ENCODE measurements around the gene RYR2. TPM values are rescaled to one million over a fixed set of nuclear protein-coding genes. Genes with fewer than 3 reads are reported as not detected.

RYR2 gene
- total and polyA plus RNA-seq, 9 of the 15 experiments (the other 6 are each of a cell fraction or from before 2014, with no cell fraction given), result 0.03 to 0.42 (median 0.14) TPM

- Histone ChIP-seq H3K36me3 (ENCODE audit: control insufficient read depth, insufficient read depth, low read length) (no peaks in the 10 kb centered on the region), H3K9ac (ENCODE audit: insufficient read depth in 1 of 2, low read depth in 2 of 2, low read length in 2 of 2) (no peak overlapping the region), H3K79me2 (ENCODE audit: control insufficient read depth, insufficient read depth, low read length) (no peaks in the 10 kb centered on the region), H3K4me2 (ENCODE audit: insufficient read depth, low read length) (no peak overlapping the region), H2AFZ (ENCODE audit: low read depth, low read length) (no peak overlapping the region), H3K27ac (ENCODE audit: extremely low read depth, low read depth, low read length) (no peak overlapping the region), H3K9me3 (replicated peaks; ENCODE audit: control insufficient read depth, insufficient read depth, low read depth, low read length) (0 out of 2 replicates have a peak, but pooled peaks cover 3% of the 10 kb centered on the region), H3K27me3 (ENCODE audit: control insufficient read depth in 2 of 2, insufficient read depth in 2 of 2, low read length in 2 of 2) (no peaks in the 10 kb centered on the region), H3K9me1 (ENCODE audit: control insufficient read depth, insufficient read depth, low read length) (no peaks in the 10 kb centered on the region), H3K4me1 (replicated peaks in 1 of 2; ENCODE audit: control insufficient read depth in 2 of 2, insufficient read depth in 2 of 2, low read length in 2 of 2) (no peaks in the 10 kb centered on the region), H3K4me3 (no peak overlapping the region), H4K20me1 (replicated peaks; ENCODE audit: control insufficient read depth, insufficient read depth, low read length) (no peaks in the 10 kb centered on the region)
- intact Hi-C loops (cut with micrococcal nuclease), result no loop called here
- POLR2A ChIA-PET, result no interaction called here
- no TSS peak for BruUV-seq (replicated peaks)
- WGBS (ENCODE audit: insufficient coverage, low coverage, missing lambda C conversion rate), result 1% methylated on average over 7 of the region's 7 CpGs
- in situ Hi-C loops (cut with MboI), result no loop called here
- FAIRE-seq (no peak), DNase-seq (ENCODE audit: extremely low read depth in 1 of 4, low spot score in 3 of 4) (peak in 1 of 4 experiments; percentile 32), ATAC-seq (0 out of 3 replicates have a peak, but pooled peaks have one; percentile 31)
- CTCF ChIA-PET (ENCODE audit: low intra/inter-chr PET ratio), result no interaction called here
- TF ChIP-seq YY1 (IDR thresholded peaks at IDR 0.05; ENCODE audit: borderline replicate concordance in 1 of 3, control insufficient read depth in 1 of 3, extremely low read depth in 1 of 3, insufficient read depth in 3 of 3, insufficient read length in 1 of 3, insufficient replicate concordance in 2 of 3, low read depth in 1 of 3, low read length in 2 of 3) (peak in 1 of 3 experiments; percentile 12), ZNF512 (tag; IDR thresholded peaks at IDR 0.05) (peak; percentile 51; the same call in 1 of the 2 replicates), MAX (CRISPR knock-in tag; IDR thresholded peaks at IDR 0.05) (no peak)
These were observed 428.8 kb downstream of the RYR2 start for GRCh38 chr1:237470712-237471338.
